HG03159 (cell line): ENCODE data around the gene INPP5A.
"Not testable (repeated sequence)": the region's sequence is repeated elsewhere in the genome, so short reads cannot be mapped to it uniquely, and the experiment has no call there.

Experiments
- ATAC-seq: cut with Tn5 transposase; IDR thresholded peaks from one replicate; pipeline ENCODE4 v1.9.1; 2021; ENCODE audit warnings: mild to moderate bottlenecking, moderate library complexity; ENCODE audit not compliant: unreplicated experiment

Gene INPP5A

GRCh38 chr10:132537684-132538001 lies at the start of gene INPP5A:
Gene INPP5A (plus strand): TSS chr10:132537787. CDS start chr10:132538097, 310 bp downstream.
- ATAC-seq = no peak

GRCh38 chr10:132488231-132488821 lies 49.3 kb upstream of the INPP5A start:
- no peak for ATAC-seq

- ATAC-seq = no peak
Measured at GRCh38 chr10:132489053-132489703, 48.4 kb upstream of the INPP5A start.

- no peak for ATAC-seq
Measured at GRCh38 chr10:132489704-132490534, 47.7 kb upstream of the INPP5A start.

GRCh38 chr10:132491534-132491933 lies 46.1 kb upstream of the INPP5A start:
- not testable (repeated sequence) for ATAC-seq

- no peak for ATAC-seq
Measured at GRCh38 chr10:132492323-132493025, 45.1 kb upstream of the INPP5A start.

GRCh38 chr10:132493246-132493755 lies 44.3 kb upstream of the INPP5A start:
- ATAC-seq = no peak

GRCh38 chr10:132493756-132494290 lies 43.8 kb upstream of the INPP5A start:
- ATAC-seq = no peak

- no peak for ATAC-seq
Measured at GRCh38 chr10:132494866-132495630, 42.5 kb upstream of the INPP5A start.

GRCh38 chr10:132496360-132497062 lies 41.1 kb upstream of the INPP5A start:
- no peak for ATAC-seq

GRCh38 chr10:132497063-132497680 lies 40.4 kb upstream of the INPP5A start:
- no peak for ATAC-seq

GRCh38 chr10:132497861-132498561 lies 39.6 kb upstream of the INPP5A start:
- ATAC-seq = no peak

- ATAC-seq = no peak
Measured at GRCh38 chr10:132498562-132499366, 38.8 kb upstream of the INPP5A start.

GRCh38 chr10:132499367-132499685 lies 38.3 kb upstream of the INPP5A start:
- ATAC-seq = no peak

- ATAC-seq = no peak
Measured at GRCh38 chr10:132500781-132501415, 36.7 kb upstream of the INPP5A start.

GRCh38 chr10:132502544-132503300 lies 34.9 kb upstream of the INPP5A start:
- ATAC-seq = no peak
